COR-L47 (cell line): Measurements from ENCODE around the gene DOCK1.

ENCODE experiments used
- DNase-seq: peaks from one replicate; lab custom pipeline; 2025; lab: John Stamatoyannopoulos, UW

The DOCK1 gene

GRCh38 chr10:127145173-127145572, 239.9 kb downstream of the DOCK1 start:
- no peak for DNase-seq

- DNase-seq = no peak
Observed at GRCh38 chr10:127146661-127147060, 241.4 kb downstream of the DOCK1 start.

- no peak for DNase-seq
Observed at GRCh38 chr10:127148066-127148932, 243.1 kb downstream of the DOCK1 start.

GRCh38 chr10:127148933-127149220, 243.6 kb downstream of the DOCK1 start:
- DNase-seq = no peak

- DNase-seq = no peak
Observed at GRCh38 chr10:127149501-127150081, 244.4 kb downstream of the DOCK1 start.

GRCh38 chr10:127150136-127150535, 244.9 kb downstream of the DOCK1 start:
- no peak for DNase-seq

- DNase-seq = no peak
Observed at GRCh38 chr10:127151541-127151940, 246.3 kb downstream of the DOCK1 start.

- DNase-seq = no peak
Observed at GRCh38 chr10:127151981-127152699, 246.9 kb downstream of the DOCK1 start.

GRCh38 chr10:127153181-127153580, 248.0 kb downstream of the DOCK1 start:
- DNase-seq = no peak

GRCh38 chr10:127154831-127155620, 249.8 kb downstream of the DOCK1 start:
- no peak for DNase-seq

GRCh38 chr10:127157089-127157488, 251.9 kb downstream of the DOCK1 start:
- no peak for DNase-seq

- DNase-seq = no peak
Observed at GRCh38 chr10:127157506-127158200, 252.4 kb downstream of the DOCK1 start.

GRCh38 chr10:127158662-127159061, 253.4 kb downstream of the DOCK1 start:
- no peak for DNase-seq

GRCh38 chr10:127159648-127160245, 254.5 kb downstream of the DOCK1 start:
- no peak for DNase-seq

GRCh38 chr10:127161482-127161881, 256.3 kb downstream of the DOCK1 start:
- DNase-seq = no peak

GRCh38 chr10:127162841-127163240, 257.6 kb downstream of the DOCK1 start:
- no peak for DNase-seq

- DNase-seq = no peak
Observed at GRCh38 chr10:127168261-127168660, 263.0 kb downstream of the DOCK1 start.

GRCh38 chr10:127174866-127175265, 269.6 kb downstream of the DOCK1 start:
- no peak for DNase-seq

GRCh38 chr10:127175357-127176110, 270.3 kb downstream of the DOCK1 start:
- DNase-seq = no peak

GRCh38 chr10:127176649-127177048, 271.4 kb downstream of the DOCK1 start:
- DNase-seq = no peak
